Gastroesophageal sphincter (tissue), 3 donors: Measurements from ENCODE around the gene CYBC1.

Source experiments
- CTCF ChIP-seq, 4 experiments: fragments of 200-600 bp in 2 of 4; fragments of 450-650 bp in 2 of 4; sonication (generic) in 1 of 4; IDR thresholded peaks; one replicate each; pipeline ENCODE4 v1.5.1; 2017 to 2019; ENCODE audit warnings: antibody characterized with exemption in 4 of 4, mild to moderate bottlenecking in 2 of 4, moderate library complexity in 2 of 4
- POLR2AphosphoS5 ChIP-seq: sonication (generic); formaldehyde crosslinking; IDR thresholded peaks from one replicate; pipeline ENCODE4 v1.6.1; 2017; ENCODE audit warnings: antibody characterized with exemption

GRCh38 chr17:82480318-82480717 is 29.8 kb upstream of the CYBC1 start:
- TF ChIP-seq CTCF (IDR thresholded peaks at IDR 0.05): no peak
- no peak for TF ChIP-seq POLR2AphosphoS5
